ENCODE results near the gene IYD. TPM values are rescaled to one million over a fixed set of nuclear protein-coding genes. Genes with fewer than 3 reads are reported as not detected.
A peak's percentile ranks its signal among the peaks of the same experiment; 100 is the strongest.

Gene IYD
- total and polyA plus RNA-seq, 9 donors, result not detected

- no peak for DNase-seq
- Histone ChIP-seq H3K4me3 (no peak overlapping the region), H3K27me3 (no peaks in the 10 kb centered on the region), H3K36me3 (no peaks in the 10 kb centered on the region), H3K9me3 (no peaks in the 10 kb centered on the region), H3K27ac (no peak overlapping the region), H3K4me1 (ENCODE audit: insufficient read depth) (peaks cover 1% of the 10 kb centered on the region)
- TF ChIP-seq EP300 (IDR thresholded peaks at IDR 0.05) (no peak), POLR2A (IDR thresholded peaks at IDR 0.05) (no peak), CTCF (IDR thresholded peaks at IDR 0.05) (no peak)
- WGBS, 3 donors, result 5 to 11% (median 7%) methylated on average over 5 of the region's 5 CpGs
- intact Hi-C loops (cut with DNase I), result loop anchor here in 1 of 4 donors (5.0 kb wide), 1 partner anchor 321 kb away; no protein-coding TSS in a partner anchor
These were observed 34.8 kb downstream of the IYD start for GRCh38 chr6:150403458-150404246.

- H3K4me3 ChIP-seq, result no peak overlapping the region
- no peak overlapping the region for H3K27ac ChIP-seq
- TF ChIP-seq POLR2A (IDR thresholded peaks at IDR 0.05), result no peak
- TF ChIP-seq EP300 (IDR thresholded peaks at IDR 0.05), result no peak
- no peak for TF ChIP-seq CTCF (IDR thresholded peaks at IDR 0.05)
- no peaks in the 10 kb centered on the region for H3K9me3 ChIP-seq
- H3K27me3 ChIP-seq, result no peaks in the 10 kb centered on the region
- peaks cover 1% of the 10 kb centered on the region for H3K4me1 ChIP-seq (ENCODE audit: insufficient read depth)
- 52 to 67% (median 54%) methylated on average over 2 of the region's 2 CpGs for WGBS, 3 donors
- DNase-seq, result no peak
- H3K36me3 ChIP-seq, result no peaks in the 10 kb centered on the region
- intact Hi-C loops (cut with DNase I), result no loop called here
These were observed 38.1 kb downstream of the IYD start for GRCh38 chr6:150406948-150407347.

GRCh38 chr6:150408842-150409241 is 40.0 kb downstream of the IYD start:
- intact Hi-C loops (cut with DNase I), result no loop called here
- TF ChIP-seq CTCF (IDR thresholded peaks at IDR 0.05), result no peak
- no peak for TF ChIP-seq EP300 (IDR thresholded peaks at IDR 0.05)
- TF ChIP-seq POLR2A (IDR thresholded peaks at IDR 0.05), result no peak
- DNase-seq, result no peak
- WGBS, 3 donors, result 73 to 77% (median 76%) methylated on average over 6 of the region's 6 CpGs
- Histone ChIP-seq H3K4me3 (no peak overlapping the region), H3K27me3 (no peaks in the 10 kb centered on the region), H3K9me3 (no peaks in the 10 kb centered on the region), H3K4me1 (ENCODE audit: insufficient read depth) (no peaks in the 10 kb centered on the region), H3K27ac (no peak overlapping the region), H3K36me3 (no peaks in the 10 kb centered on the region)

- Histone ChIP-seq H3K36me3 (no peaks in the 10 kb centered on the region), H3K27me3 (no peaks in the 10 kb centered on the region), H3K4me1 (ENCODE audit: insufficient read depth) (no peaks in the 10 kb centered on the region), H3K27ac (no peak overlapping the region), H3K4me3 (no peak overlapping the region), H3K9me3 (no peaks in the 10 kb centered on the region)
- intact Hi-C loops (cut with DNase I), result no loop called here
- WGBS, 3 donors, result 18 to 29% (median 21%) methylated on average over 1 of the region's 1 CpG
- TF ChIP-seq EP300 (IDR thresholded peaks at IDR 0.05) (no peak), CTCF (IDR thresholded peaks at IDR 0.05) (no peak), POLR2A (IDR thresholded peaks at IDR 0.05) (no peak)
- DNase-seq, result peak in 4 of 5 donors; percentile 36 to 62 (median 49)
These were observed 40.8 kb downstream of the IYD start for GRCh38 chr6:150409576-150410066.

Data from ovary (tissue), 9 donors.